GM19238 (cell line): ENCODE measurements around the gene GRK4.
"Not testable (repeated sequence)": the region's sequence is repeated elsewhere in the genome, so short reads cannot be mapped to it uniquely, and the experiment has no call there.

ENCODE experiments used
- DNase-seq: peaks from one replicate; pipeline ENCODE4 v3.0.0; 2011; ENCODE audit warnings: low spot score; ENCODE audit not compliant: insufficient read length

Gene GRK4

GRCh38 chr4:3037957-3038461 lies 74.6 kb downstream of the GRK4 start:
- DNase-seq = no peak

- DNase-seq = no peak
These were observed 76.5 kb downstream of the GRK4 start for GRCh38 chr4:3039706-3040366.

DNA sequence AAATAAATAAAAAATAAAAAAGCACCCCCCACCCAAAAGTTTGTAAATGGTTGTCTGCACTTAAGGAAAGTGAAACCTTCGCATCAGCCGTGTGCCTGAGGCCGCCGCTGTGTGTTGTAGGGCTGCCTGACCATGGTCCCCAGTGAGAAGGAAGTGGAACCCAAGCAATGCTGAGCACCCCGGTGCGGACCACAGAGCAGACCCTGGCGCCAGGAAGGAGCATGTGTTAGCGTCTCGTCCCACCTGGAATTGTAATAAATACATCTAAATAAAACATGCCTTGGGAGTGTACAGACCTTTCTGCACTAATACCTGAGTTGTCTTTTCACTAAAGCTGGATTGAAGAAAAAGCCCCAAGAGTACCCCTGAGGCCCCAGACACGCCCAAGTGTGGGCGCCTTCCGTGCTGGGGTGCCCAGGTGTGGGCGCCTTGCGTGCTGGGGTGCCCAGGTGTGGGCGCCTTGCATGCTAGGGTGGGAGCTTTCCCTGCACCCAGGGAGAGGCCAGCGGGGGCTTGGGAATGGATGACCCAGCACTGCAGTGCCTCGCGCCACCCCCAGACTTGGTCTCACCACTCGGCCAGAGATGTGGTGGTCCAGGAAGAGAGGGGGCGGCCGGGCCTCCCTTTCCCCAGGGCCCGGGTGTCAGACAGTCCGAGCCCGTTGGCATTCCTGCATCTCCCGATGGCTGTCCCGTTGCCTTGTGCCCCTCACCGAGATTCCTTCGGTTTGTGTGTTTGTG lies 77.3 kb downstream of the GRK4 start:
- no peak for DNase-seq

GRCh38 chr4:3041192-3042142 lies 78.1 kb downstream of the GRK4 start:
- DNase-seq = no peak

DNA sequence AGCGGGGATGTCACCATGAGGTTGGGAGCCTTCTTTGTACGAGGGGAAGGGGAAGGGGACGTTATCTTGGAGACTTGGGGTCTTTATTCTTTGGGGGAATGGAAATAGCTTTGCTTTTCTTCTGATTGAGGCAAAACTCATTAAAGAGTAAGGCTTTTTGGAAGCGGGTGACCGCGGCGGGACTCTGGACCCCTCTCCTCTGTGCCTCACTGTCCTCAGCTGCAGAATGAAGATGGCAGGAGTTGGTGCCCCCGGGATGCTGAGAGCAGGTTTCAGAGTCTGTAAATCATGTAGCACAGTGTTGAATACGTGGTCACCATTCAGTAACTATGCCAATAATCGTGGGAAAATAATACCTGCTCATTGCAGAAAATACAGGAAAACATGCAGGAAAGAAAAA lies 78.9 kb downstream of the GRK4 start:
- DNase-seq = no peak

DNA sequence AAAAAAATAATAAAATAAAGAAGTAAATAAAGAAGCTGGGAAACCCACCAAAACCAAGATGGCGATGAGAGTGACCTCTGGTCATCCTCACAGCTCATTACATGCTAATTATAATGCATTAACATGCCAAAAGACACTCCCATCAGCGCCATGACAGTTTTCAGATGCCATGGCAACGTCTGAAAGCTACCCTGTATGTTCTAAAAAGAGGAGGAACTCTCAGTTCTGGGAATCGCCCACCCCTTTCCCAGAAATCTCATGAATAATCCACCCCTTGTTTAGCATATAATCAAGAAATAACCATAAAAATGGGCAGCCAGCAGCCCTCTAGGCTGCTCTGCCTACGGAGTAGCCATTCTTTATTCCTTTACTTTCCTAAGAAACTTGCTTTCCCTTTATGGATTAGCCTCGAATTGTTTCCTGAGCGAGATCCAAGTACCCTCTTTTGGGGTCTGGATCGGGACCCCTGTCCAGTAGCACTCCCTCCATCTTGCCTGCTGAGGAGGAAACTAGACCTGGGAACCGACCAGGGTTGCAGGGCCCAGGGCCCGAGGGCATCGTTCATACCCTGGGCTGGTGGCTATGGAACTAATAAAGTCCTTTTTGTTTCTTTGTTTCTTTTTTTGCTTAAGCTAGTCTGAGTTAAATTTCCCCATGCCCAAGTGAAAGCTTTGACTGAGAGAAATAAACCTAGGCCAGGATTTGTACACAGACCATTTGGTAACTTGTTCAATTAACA lies 80.1 kb downstream of the GRK4 start:
- no peak for DNase-seq

DNA sequence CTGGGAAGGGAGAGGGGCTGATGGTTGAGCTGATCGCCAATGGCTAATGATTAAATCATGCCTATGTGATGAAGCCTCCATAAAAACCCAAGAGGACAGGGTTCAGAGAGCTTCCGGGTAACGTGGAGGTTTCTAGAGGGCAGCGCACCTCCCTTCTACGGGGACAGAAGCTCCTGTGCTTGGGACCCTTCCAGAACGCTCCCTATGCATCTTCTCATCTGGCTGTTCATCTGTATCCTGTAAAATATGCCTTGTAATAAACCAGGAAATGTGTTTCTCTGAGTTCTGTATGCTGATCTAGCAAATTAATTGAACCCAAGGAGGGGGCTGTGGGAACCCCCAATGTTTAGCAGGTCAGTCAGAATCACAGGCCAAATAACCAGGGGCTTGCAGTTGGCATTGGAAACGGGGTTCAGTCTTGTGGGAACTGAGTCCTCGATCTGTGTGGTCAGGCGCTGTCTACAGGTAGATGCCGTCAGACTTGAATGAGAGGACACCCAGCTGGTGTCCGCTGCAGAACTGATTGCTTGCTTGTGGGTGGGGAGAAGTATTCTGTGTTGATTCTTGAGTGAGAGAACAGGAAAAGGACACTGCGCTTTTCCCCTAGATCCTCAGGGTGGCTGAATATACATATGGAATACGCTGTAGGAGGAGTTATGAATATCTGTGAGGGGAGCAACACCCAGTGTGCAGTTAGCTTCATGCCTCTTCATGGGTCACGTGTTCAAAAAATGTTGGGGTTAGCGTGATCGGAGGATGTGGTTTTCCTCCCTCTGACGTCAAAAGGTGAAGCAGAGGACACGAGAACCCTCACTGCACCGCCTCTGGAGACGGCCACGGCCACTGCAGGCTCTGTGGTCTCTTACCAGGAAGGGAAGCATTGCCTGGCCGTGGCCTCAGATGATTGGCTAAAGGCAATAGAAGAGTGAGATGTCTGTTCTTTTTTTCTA lies 81.8 kb downstream of the GRK4 start:
- no peak for DNase-seq

DNA sequence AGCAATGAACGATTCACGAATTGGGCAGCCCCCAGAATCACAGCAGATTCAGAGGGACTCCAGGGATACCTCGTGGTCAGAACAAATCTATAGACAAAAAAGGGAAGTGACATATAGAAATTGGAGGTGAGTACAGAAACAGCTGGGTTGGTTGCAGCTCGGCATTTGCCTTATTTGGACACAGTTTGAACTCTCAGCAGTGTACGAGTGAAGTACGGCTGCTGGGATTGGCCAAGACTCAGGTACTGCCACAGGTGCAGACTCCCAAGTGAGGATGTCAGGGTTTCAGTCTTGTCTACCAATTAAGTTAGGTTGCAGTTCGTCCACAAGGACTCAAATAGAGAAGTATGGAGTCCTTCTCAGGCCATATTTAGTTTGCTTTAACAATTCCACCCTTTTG lies 82.8 kb downstream of the GRK4 start:
- no peak for DNase-seq

DNA sequence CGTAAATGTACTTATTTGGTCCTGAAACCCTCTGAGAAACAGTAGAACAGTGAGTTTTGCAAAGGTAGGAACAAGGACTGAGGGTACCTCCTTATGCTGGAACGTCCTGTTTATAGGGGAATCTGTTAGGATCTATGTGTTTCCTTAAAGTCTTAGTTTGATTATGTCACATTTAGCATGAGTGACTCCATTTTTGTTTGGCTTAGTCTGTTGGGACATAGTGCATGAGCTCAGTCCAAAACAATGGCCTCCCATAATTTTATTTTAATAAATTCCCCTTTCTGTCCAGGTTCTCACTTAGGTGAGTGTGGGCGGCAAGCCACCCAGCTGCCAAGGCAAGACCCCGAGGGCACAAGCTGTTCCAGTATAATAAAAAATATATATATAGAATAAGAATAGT lies 83.3 kb downstream of the GRK4 start:
- DNase-seq = no peak

DNA sequence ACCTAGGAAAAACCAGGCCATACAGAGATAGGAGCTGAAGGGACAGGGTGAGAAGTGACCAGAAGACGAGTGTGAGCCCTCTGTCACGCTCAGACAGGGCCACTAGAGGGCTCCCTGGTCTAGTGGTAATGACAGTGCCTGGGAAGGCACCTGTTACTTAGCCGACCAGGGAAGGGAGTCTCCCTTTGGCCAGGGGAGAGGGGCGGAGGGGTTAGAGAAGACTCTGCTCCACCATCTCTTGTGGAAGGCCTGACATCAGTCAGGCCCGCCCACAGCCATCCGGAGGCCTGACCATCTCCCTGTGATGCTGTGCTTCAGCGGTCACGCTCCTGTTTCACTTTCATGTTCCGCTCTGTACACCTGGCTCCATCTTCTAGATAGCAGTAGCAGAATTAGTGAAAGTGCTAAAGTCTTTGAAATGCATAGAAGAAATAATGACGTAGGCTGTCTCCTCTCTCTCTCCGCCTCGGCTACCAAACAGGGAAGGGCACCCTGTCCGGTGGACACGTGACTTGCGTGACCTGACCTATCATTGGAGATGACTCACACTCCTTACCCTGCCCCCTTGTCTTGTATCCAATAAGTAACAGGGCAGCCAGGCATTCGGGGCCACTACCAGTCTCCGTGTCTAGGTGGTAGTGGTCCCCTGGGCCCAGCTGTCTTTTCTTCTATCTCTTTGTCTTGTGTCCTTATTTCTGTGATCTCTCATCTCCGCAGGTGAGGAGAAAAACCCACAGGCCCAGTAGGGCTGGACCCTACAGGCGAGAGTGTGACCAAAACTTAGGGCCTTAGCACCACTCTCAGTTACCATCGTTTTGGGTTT lies 84.3 kb downstream of the GRK4 start:
- no peak for DNase-seq

- not testable (repeated sequence) for DNase-seq
These were observed 87.9 kb downstream of the GRK4 start for GRCh38 chr4:3051141-3051897.

- DNase-seq = no peak
These were observed 90.9 kb downstream of the GRK4 start for GRCh38 chr4:3054169-3054759.

GRCh38 chr4:3059943-3060342 lies 96.6 kb downstream of the GRK4 start:
- DNase-seq = no peak

DNA sequence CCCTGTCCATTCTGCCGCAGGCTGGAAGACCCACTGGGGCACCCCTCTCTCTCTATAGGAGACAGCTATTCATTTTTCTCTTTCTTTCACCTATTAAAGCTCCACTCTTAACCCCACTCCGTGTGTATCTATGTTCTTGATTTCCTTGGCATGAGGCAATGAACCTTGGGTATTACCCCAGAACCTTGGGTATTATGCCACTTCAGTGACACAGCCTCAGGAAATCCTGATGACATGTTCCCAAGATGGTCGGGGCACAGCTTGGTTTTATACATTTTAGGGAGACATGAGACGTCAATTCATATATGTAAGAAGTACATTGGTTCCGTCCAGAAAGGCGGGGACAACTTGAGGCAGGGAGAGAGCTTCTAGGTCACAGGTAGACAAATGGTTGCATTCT lies 97.6 kb downstream of the GRK4 start:
- no peak for DNase-seq

- no peak for DNase-seq
These were observed 99.1 kb downstream of the GRK4 start for GRCh38 chr4:3062471-3062870.

DNA sequence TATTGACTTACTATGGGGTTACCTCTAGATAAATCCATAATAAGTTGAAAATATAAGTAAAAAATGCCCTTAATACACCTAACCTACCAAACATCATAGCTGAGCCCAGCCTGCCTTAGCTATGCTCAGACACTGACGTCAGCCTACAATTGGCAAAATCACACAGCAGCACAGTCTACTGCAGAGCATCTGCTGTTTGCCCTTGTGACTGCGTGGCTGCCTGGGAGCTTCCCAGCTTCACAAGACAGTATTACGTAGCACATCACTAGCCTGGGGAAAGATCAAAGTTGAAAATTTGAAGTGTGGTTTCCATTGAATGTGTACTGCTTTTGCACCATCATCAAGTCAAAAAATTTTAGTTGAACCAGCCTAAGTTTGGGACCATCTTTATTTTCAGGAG lies 102.2 kb downstream of the GRK4 start:
- no peak for DNase-seq

GRCh38 chr4:3066836-3067400 lies 103.5 kb downstream of the GRK4 start:
- no peak for DNase-seq
